Globus pallidus (tissue), 1 donor: ENCODE measurements around the gene HOXA2.

Source experiments
- DNase-seq: peaks from one replicate; pipeline ENCODE4 v3.0.0-alpha.2; 2015; ENCODE audit warnings: low spot score

HOXA2 gene

GRCh38 chr7:27111751-27112277 lies 9.3 kb upstream of the HOXA2 start:
- no peak for DNase-seq

- no peak for DNase-seq
Observed at GRCh38 chr7:27111042-27111750, 8.7 kb upstream of the HOXA2 start.

- DNase-seq: no peak
Observed at GRCh38 chr7:27110186-27111031, 7.9 kb upstream of the HOXA2 start.

GRCh38 chr7:27109466-27110185 lies 7.1 kb upstream of the HOXA2 start:
- DNase-seq: no peak

GRCh38 chr7:27108390-27109127 lies 6.1 kb upstream of the HOXA2 start:
- no peak for DNase-seq

GRCh38 chr7:27107391-27108381 lies 5.2 kb upstream of the HOXA2 start:
- DNase-seq: no peak

GRCh38 chr7:27106901-27107240 lies 4.4 kb upstream of the HOXA2 start:
- no peak for DNase-seq

- DNase-seq: no peak
Observed at GRCh38 chr7:27106181-27106900, 3.9 kb upstream of the HOXA2 start.

- no peak for DNase-seq
Observed at GRCh38 chr7:27105301-27106031, 3.0 kb upstream of the HOXA2 start.

- no peak for DNase-seq
Observed at GRCh38 chr7:27104341-27105058, 2.0 kb upstream of the HOXA2 start.

GRCh38 chr7:27103489-27104226 lies 1.2 kb upstream of the HOXA2 start:
- no peak for DNase-seq

- no peak for DNase-seq
Observed at GRCh38 chr7:27101957-27102580, 414 bp downstream of the HOXA2 start.

GRCh38 chr7:27101171-27101956 lies 1.1 kb downstream of the HOXA2 start:
- no peak for DNase-seq

- no peak for DNase-seq
Observed at GRCh38 chr7:27100694-27101170, 1.8 kb downstream of the HOXA2 start.

- DNase-seq: no peak
Observed at GRCh38 chr7:27099453-27100370, 2.8 kb downstream of the HOXA2 start.
